Smooth muscle cell (in vitro differentiated cells): ENCODE results near the gene LSM7. TPM values are rescaled to one million over a fixed set of nuclear protein-coding genes. Genes with fewer than 3 reads are reported as not detected.
"Not testable (repeated sequence)": the region's sequence is repeated elsewhere in the genome, so short reads cannot be mapped to it uniquely, and the experiment has no call there.

Experiments used
- DNase-seq: peaks from one replicate; lab custom pipeline; 2025; ENCODE audit not compliant: unreplicated experiment; lab: John Stamatoyannopoulos, UW
- H2AFZ ChIP-seq: fragments of 200-600 bp; sonication (generic); 2 replicates; pipeline ENCODE4 v1.6.0; 2016; ENCODE audit warnings: antibody characterized with exemption, low read depth, mild to moderate bottlenecking
- H3F3A ChIP-seq: fragments of 200-600 bp; sonication (generic); 2 replicates; pipeline ENCODE4 v1.6.0; 2017; ENCODE audit warnings: antibody characterized with exemption, low read depth
- H3K27ac ChIP-seq: fragments of 200-600 bp; sonication (generic); 2 replicates; pipeline ENCODE4 v1.5.1; 2016; ENCODE audit warnings: low read depth, mild to moderate bottlenecking
- H3K27me3 ChIP-seq: fragments of 200-600 bp; sonication (generic); 2 replicates; pipeline ENCODE4 v1.6.1; 2016; ENCODE audit warnings: low read depth, mild to moderate bottlenecking
- H3K36me3 ChIP-seq: fragments of 200-600 bp; sonication (generic); 2 replicates; pipeline ENCODE4 v1.5.1; 2016; ENCODE audit warnings: low read depth
- H3K4me1 ChIP-seq: fragments of 200-600 bp; sonication (generic); 2 replicates; pipeline ENCODE4 v1.5.1; 2016; ENCODE audit warnings: low read depth
- H3K4me2 ChIP-seq: fragments of 200-600 bp; sonication (generic); 2 replicates; pipeline ENCODE4 v1.6.0; 2016; ENCODE audit warnings: mild to moderate bottlenecking
- H3K4me3 ChIP-seq: fragments of 200-600 bp; sonication (generic); 2 replicates; pipeline ENCODE4 v1.5.1; 2016; ENCODE audit warnings: mild to moderate bottlenecking
- H3K79me2 ChIP-seq: fragments of 200-600 bp; sonication (generic); 2 replicates; pipeline ENCODE4 v1.6.0; 2016; ENCODE audit warnings: low read depth, mild to moderate bottlenecking
- H3K9ac ChIP-seq: fragments of 200-600 bp; sonication (generic); 2 replicates; pipeline ENCODE4 v1.6.0; 2016; ENCODE audit warnings: low read depth
- H3K9me3 ChIP-seq: fragments of 200-600 bp; sonication (generic); replicated peaks from 2 replicates; pipeline ENCODE4 v1.5.1; 2016; ENCODE audit warnings: low read depth
- H4K20me1 ChIP-seq: fragments of 200-600 bp; sonication (generic); 2 replicates; pipeline ENCODE4 v1.6.0; 2016; ENCODE audit warnings: low read depth
- CTCF ChIP-seq: fragments of 200-600 bp; sonication (generic); IDR thresholded peaks from 2 replicates; pipeline ENCODE4 v1.5.1; 2017; ENCODE audit warnings: borderline replicate concordance, mild to moderate bottlenecking, antibody characterized with exemption; ENCODE audit not compliant: insufficient read depth, poor library complexity, severe bottlenecking
- WGBS: methylation state at CpG from one replicate; pipeline ENCODE4 v1.1.7; 2016; ENCODE audit warnings: low lambda C conversion rate; 5-methylcytosine and 5-hydroxymethylcytosine counted together
- polyA plus RNA-seq: library from polyadenylated mRNA; unstranded; fragments of >200 nt; fragmentation: Nextera tagmentation; extraction: Ambion mirVana; gene quantifications from 2 replicates; pipeline ENCODE4 v1.2.1, GENCODE V29; 2016
- total RNA-seq: library from RNA; depleted of rRNA; stranded (reverse); fragments of >200 nt; gene quantifications from 2 replicates; pipeline ENCODE4 v1.2.3, GENCODE V29; 2014

Gene LSM7
- total and polyA plus RNA-seq, 2 experiments from 2014 or later, result 161 to 164 TPM

- no peak for TF ChIP-seq CTCF
- Histone ChIP-seq H3K79me2 (no peaks in the 10 kb centered on the region), H3K4me1 (no peaks in the 10 kb centered on the region), H2AFZ (no peak overlapping the region), H3K27ac (no peak overlapping the region), H4K20me1 (no peaks in the 10 kb centered on the region), H3K4me3 (no peak overlapping the region), H3K4me2 (no peak overlapping the region), H3K9me3 (no peaks in the 10 kb centered on the region), H3F3A (no peaks in the 10 kb centered on the region), H3K9ac (no peak overlapping the region), H3K27me3 (no peaks in the 10 kb centered on the region), H3K36me3 (no peaks in the 10 kb centered on the region)
- DNase-seq, result no peak
- WGBS, result 97% methylated on average over 11 of the region's 28 CpGs
Measured at GRCh38 chr19:2351591-2351990, 23.2 kb upstream of the LSM7 start.

- WGBS, result 96% methylated on average over 16 of the region's 16 CpGs
- no peak for TF ChIP-seq CTCF
Measured at GRCh38 chr19:2350656-2351055, 22.3 kb upstream of the LSM7 start.

GRCh38 chr19:2349818-2350217 is 21.4 kb upstream of the LSM7 start:
- WGBS, result over 99% methylated on average over 20 of the region's 24 CpGs
- H3K4me3 ChIP-seq, DNase-seq, H3K4me1 ChIP-seq, H3K27ac ChIP-seq, H3F3A ChIP-seq, H3K9me3 ChIP-seq, H3K27me3 ChIP-seq, H2AFZ ChIP-seq, H3K4me2 ChIP-seq, H3K9ac ChIP-seq, H3K36me3 ChIP-seq, H3K79me2 ChIP-seq, H4K20me1 ChIP-seq: not testable (repeated sequence)

More at GRCh38 chr19:2350656-2351055, 22.3 kb upstream of the LSM7 start:
- Histone ChIP-seq H3K27me3 (no peaks in the 10 kb centered on the region), H3K4me3 (no peak overlapping the region), H3K9ac (no peak overlapping the region), H3K9me3 (no peaks in the 10 kb centered on the region), H3K36me3 (no peaks in the 10 kb centered on the region), H3K27ac (no peak overlapping the region), H3K4me1 (no peaks in the 10 kb centered on the region), H3F3A (no peaks in the 10 kb centered on the region), H2AFZ (no peak overlapping the region), H4K20me1 (no peaks in the 10 kb centered on the region), H3K4me2 (no peak overlapping the region), H3K79me2 (no peaks in the 10 kb centered on the region)
- DNase-seq, result no peak

- no peak for DNase-seq
- Histone ChIP-seq H3K9ac (no peak overlapping the region), H3K27ac (no peak overlapping the region), H3K79me2 (no peaks in the 10 kb centered on the region), H3F3A (no peaks in the 10 kb centered on the region), H3K36me3 (no peaks in the 10 kb centered on the region), H4K20me1 (no peaks in the 10 kb centered on the region), H3K4me3 (no peak overlapping the region), H3K27me3 (no peaks in the 10 kb centered on the region), H3K9me3 (no peaks in the 10 kb centered on the region), H3K4me1 (no peaks in the 10 kb centered on the region), H2AFZ (no peak overlapping the region), H3K4me2 (no peak overlapping the region)
- TF ChIP-seq CTCF, result no peak
- 88% methylated on average over 23 of the region's 25 CpGs for WGBS
Measured at GRCh38 chr19:2345794-2346663, 17.6 kb upstream of the LSM7 start.
